Endothelial cell of umbilical vein (primary cell): Measurements from ENCODE around the gene OR7C2. TPM values are rescaled to one million over a fixed set of nuclear protein-coding genes. Genes with fewer than 3 reads are reported as not detected.

ENCODE experiments used
- BruUV-seq: library from RNA; stranded (reverse); fragments of 400-500 nt; replicated peaks from 2 replicates; lab custom pipeline; 2021; lab: Mats Ljungman, UMichigan
- CTCF ChIA-PET: fragments of 300-600, 350-600 bp; sonication (Branson Sonifier 250); formaldehyde crosslinking; loops from one replicate; lab custom pipeline; 2021; ENCODE audit warnings: antibody characterized with exemption, inconsistent platforms; lab: Charles Lee
- POLR2A ChIA-PET: fragments of 300-600, 350-600 bp; sonication (Branson Sonifier 250); formaldehyde crosslinking; loops from one replicate; lab custom pipeline; 2021; ENCODE audit warnings: antibody characterized with exemption, inconsistent platforms; lab: Charles Lee
- DNase-seq: peaks from one replicate; pipeline ENCODE4 v3.0.0-alpha.2; 2011; ENCODE audit warnings: low read depth, low spot score
- FAIRE-seq: peaks from 2 replicates; lab custom pipeline; 2011; peaks lifted over from hg19 to GRCh38; lab: Jason Lieb, UNC
- H2AFZ ChIP-seq: 2 replicates; pipeline ENCODE4 v1.6.0; 2012; ENCODE audit warnings: low read depth, low read length, control low read depth, inconsistent platforms
- H3K27ac ChIP-seq: 2 replicates; pipeline ENCODE4 v1.5.1; 2011; ENCODE audit warnings: low read depth, mild to moderate bottlenecking, control low read depth, low read length, moderate library complexity; ENCODE audit not compliant: insufficient read depth
- H3K27me3 ChIP-seq, 2 experiments: 2 replicates each; pipeline versions ENCODE4 v1.6.0 to v1.6.1; 2011; ENCODE audit warnings: low read length in 2 of 2, mixed read lengths in 1 of 2; ENCODE audit not compliant: control insufficient read depth in 2 of 2, insufficient read depth in 2 of 2
- H3K36me3 ChIP-seq, 2 experiments: 2 replicates in 1 of 2; 3 replicates in 1 of 2; pipeline ENCODE4 v1.5.1; 2011; ENCODE audit warnings: low read length in 2 of 2, mild to moderate bottlenecking in 1 of 2, moderate library complexity in 1 of 2; ENCODE audit not compliant: control insufficient read depth in 2 of 2, insufficient read depth in 2 of 2; ENCODE audit errors: extremely low read depth in 1 of 2
- H3K4me1 ChIP-seq: 3 replicates; pipeline ENCODE4 v1.5.1; 2011; ENCODE audit warnings: mild to moderate bottlenecking, low read length; ENCODE audit not compliant: control insufficient read depth, insufficient read depth; ENCODE audit errors: extremely low read depth
- H3K4me2 ChIP-seq: 2 replicates; pipeline ENCODE4 v1.6.1; 2011; ENCODE audit warnings: low read length, control low read depth, mixed read lengths; ENCODE audit not compliant: insufficient read depth
- H3K4me3 ChIP-seq, 3 experiments: fragments of 200-600 bp in 1 of 3; sonication (generic), shearing (Covaris generic) in 1 of 3; replicated peaks in 1 of 3; 2 replicates each; pipeline ENCODE4 v1.5.1; 2011 to 2016; ENCODE audit warnings: control low read depth in 3 of 3, low read length in 3 of 3, mild to moderate bottlenecking in 2 of 3, inconsistent platforms in 1 of 3, low read depth in 1 of 3, moderate library complexity in 1 of 3; ENCODE audit not compliant: insufficient read depth in 1 of 3
- H3K79me2 ChIP-seq: 2 replicates; pipeline ENCODE4 v1.6.0; 2012; ENCODE audit warnings: low read length, inconsistent platforms; ENCODE audit not compliant: control insufficient read depth, insufficient read depth
- H3K9ac ChIP-seq: replicated peaks from 2 replicates; pipeline ENCODE3; 2011; ENCODE audit warnings: low read length, control low read depth; ENCODE audit not compliant: insufficient read depth; ENCODE audit errors: extremely low read depth
- H3K9me1 ChIP-seq: replicated peaks from 3 replicates; pipeline ENCODE4 v1.6.0; 2011; ENCODE audit warnings: mild to moderate bottlenecking, low read length; ENCODE audit not compliant: control insufficient read depth, insufficient read depth; ENCODE audit errors: extremely low read depth
- H3K9me3 ChIP-seq: replicated peaks from 2 replicates; pipeline ENCODE4 v1.5.1; 2012; ENCODE audit warnings: low read length, inconsistent platforms; ENCODE audit not compliant: control insufficient read depth, insufficient read depth
- H4K20me1 ChIP-seq: replicated peaks from 2 replicates; pipeline ENCODE3; 2011; ENCODE audit warnings: mild to moderate bottlenecking, low read length; ENCODE audit not compliant: control insufficient read depth, insufficient read depth; ENCODE audit errors: extremely low read depth
- CTCF ChIP-seq, 2 donors: IDR thresholded peaks; 1 replicate in 1 of 2; 2 replicates in 1 of 2; pipeline ENCODE4 v1.5.1; 2011; ENCODE audit warnings: low read length in 2 of 2, mild to moderate bottlenecking in 2 of 2, moderate library complexity in 2 of 2, control low read depth in 1 of 2, inconsistent platforms in 1 of 2, low read depth in 1 of 2; ENCODE audit not compliant: insufficient read depth in 1 of 2; ENCODE audit errors: extremely low read depth in 1 of 2
- EZH2 ChIP-seq: IDR thresholded peaks from 2 replicates; pipeline ENCODE4 v1.6.1; 2012; ENCODE audit warnings: borderline replicate concordance, low read depth, mild to moderate bottlenecking, moderate library complexity, low read length, inconsistent platforms; ENCODE audit not compliant: severe bottlenecking
- FOS ChIP-seq: IDR thresholded peaks from 2 replicates; pipeline ENCODE4 v1.6.1; 2011; ENCODE audit warnings: mild to moderate bottlenecking, low read length, moderate library complexity, borderline replicate concordance; ENCODE audit not compliant: insufficient read depth
- GATA2 ChIP-seq: IDR thresholded peaks from 2 replicates; pipeline ENCODE4 v1.7.0; 2011; ENCODE audit warnings: low read depth, mild to moderate bottlenecking, moderate library complexity, mixed read lengths, low read length; ENCODE audit not compliant: insufficient read length, insufficient read depth
- JUN ChIP-seq: IDR thresholded peaks from 2 replicates; pipeline ENCODE4 v1.6.1; 2011; ENCODE audit warnings: borderline replicate concordance, low read depth; ENCODE audit not compliant: insufficient read length, insufficient read depth
- MAX ChIP-seq: IDR thresholded peaks from 2 replicates; pipeline ENCODE4 v1.6.1; 2011; ENCODE audit not compliant: insufficient read depth, insufficient read length
- MYC ChIP-seq: IDR thresholded peaks from one replicate; pipeline ENCODE4 v1.6.1; 2011; ENCODE audit warnings: mild to moderate bottlenecking, low read depth, low read length
- POLR2A ChIP-seq: IDR thresholded peaks from 2 replicates; pipeline ENCODE4 v1.6.1; 2012; ENCODE audit warnings: low read depth, mild to moderate bottlenecking, control low read depth, low read length
- POLR2AphosphoS5 ChIP-seq: IDR thresholded peaks from 2 replicates; pipeline ENCODE4 v1.6.1; 2012; ENCODE audit warnings: low read depth, mild to moderate bottlenecking, control low read depth, low read length, moderate library complexity; ENCODE audit not compliant: insufficient read depth
- dilution Hi-C: fragments of 300-500 bp; cut with MboI; formaldehyde crosslinking; loops from one replicate; pipeline ENCODE4 v1.15.0; 2019; ENCODE audit warnings: low sequenced_read_pairs; ENCODE audit not compliant: extremely low pct_ligation_motif_present
- intact Hi-C: fragments of 100-400 bp; cut with micrococcal nuclease; formaldehyde crosslinking; loops from one replicate; pipeline ENCODE4 v1.10.0; 2022
- polyA plus RNA-seq, 4 experiments: library from polyadenylated mRNA; depleted of rRNA in 3 of 4; stranded (reverse) in 3 of 4; unstranded in 1 of 4; fragments of >200 nt; gene quantifications; 2 replicates each; pipeline versions ENCODE4 v1.2.1 to v1.2.3, GENCODE V29; 2011 to 2012; ENCODE audit warnings: missing spikeins in 1 of 4
- total RNA-seq: library from RNA; stranded (reverse); gene quantifications from 2 replicates; pipeline ENCODE4 v1.2.3, GENCODE V29; 2021

OR7C2 gene
- total and polyA plus RNA-seq, 2 donors (not counting 3 experiments of a cell fraction or from before 2014, with no cell fraction given), result not detected

GRCh38 chr19:14915116-14915515, 26.2 kb upstream of the OR7C2 start:
- H4K20me1 ChIP-seq, result no peaks in the 10 kb centered on the region
- H3K4me3 ChIP-seq, result no peak overlapping the region
- dilution Hi-C loops (no loop called here), intact Hi-C loops (no loop called here)
- no peak overlapping the region for H3K9ac ChIP-seq
- no peaks in the 10 kb centered on the region for H3K9me1 ChIP-seq
- H3K9me3 ChIP-seq, result no peaks in the 10 kb centered on the region
- DNase-seq (no peak), FAIRE-seq (no peak)
- CTCF ChIA-PET, result no interaction called here
- H3K79me2 ChIP-seq, result no peaks in the 10 kb centered on the region
- TF ChIP-seq POLR2AphosphoS5 (no peak), EZH2 (no peak), GATA2 (no peak), JUN (no peak), POLR2A (no peak), MYC (no peak), MAX (no peak), FOS (no peak), CTCF (IDR thresholded peaks at IDR 0.05; ENCODE audit: extremely low read depth in 1 of 2, insufficient read depth in 1 of 2, low read depth in 1 of 2, low read length in 2 of 2) (no peak)
- BruUV-seq, result no TSS peak
- no peak overlapping the region for H3K4me2 ChIP-seq
- no peak overlapping the region for H2AFZ ChIP-seq
- POLR2A ChIA-PET, result no interaction called here
- no peaks in the 10 kb centered on the region for H3K27me3 ChIP-seq
- no peaks in the 10 kb centered on the region for H3K36me3 ChIP-seq
- H3K4me1 ChIP-seq, result no peaks in the 10 kb centered on the region
- H3K27ac ChIP-seq, result no peak overlapping the region
